ENCODE results near the gene VAC14.
"Not testable (repeated sequence)": the region's sequence is repeated elsewhere in the genome, so short reads cannot be mapped to it uniquely, and the experiment has no call there.

GRCh38 chr16:70742967-70743366 lies 58.0 kb downstream of the VAC14 start:
- TF ChIP-seq TAF1, SPI1, POU2F2, POLR2A (IDR thresholded peaks at IDR 0.05; ENCODE audit: low read depth, low read length): not testable (repeated sequence)

Measured in GM12891 (cell line).